D721Med (cell line): ENCODE data around the gene PLEKHG2.

Experiments used
- DNase-seq: peaks from one replicate; pipeline ENCODE4 v3.0.0; 2011; ENCODE audit warnings: low spot score; ENCODE audit not compliant: insufficient read length
- FAIRE-seq: peaks from 2 replicates; lab custom pipeline; 2011; peaks lifted over from hg19 to GRCh38; lab: Jason Lieb, UNC
- CTCF ChIP-seq: IDR thresholded peaks from 2 replicates; pipeline ENCODE4 v1.5.1; 2012; ENCODE audit warnings: mild to moderate bottlenecking, control low read depth; ENCODE audit not compliant: insufficient read depth; ENCODE audit errors: missing control alignments

Gene PLEKHG2

DNA sequence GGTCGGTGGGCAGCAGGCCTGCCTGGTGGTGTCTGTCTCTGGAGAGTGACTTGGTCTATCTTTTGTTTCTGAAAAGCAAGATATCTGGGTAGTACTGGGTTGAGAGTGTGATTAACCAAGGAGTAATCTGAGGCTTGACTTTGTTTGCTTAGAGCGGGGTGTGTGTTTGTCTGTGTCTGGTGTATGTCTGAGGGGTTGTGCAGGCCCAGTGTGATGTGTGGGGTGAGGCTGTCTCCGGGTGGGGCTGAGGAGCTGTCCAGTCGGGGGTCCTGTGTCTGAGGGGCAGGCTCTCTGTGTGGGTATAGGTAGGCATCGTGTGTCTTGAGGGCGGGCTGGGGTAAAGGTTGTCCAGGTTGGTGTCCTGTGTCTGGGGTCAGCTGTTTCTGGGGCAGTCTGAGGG lies 57.1 kb downstream of the PLEKHG2 start:
- no peak for DNase-seq
- no peak for FAIRE-seq
- no peak for TF ChIP-seq CTCF

DNA sequence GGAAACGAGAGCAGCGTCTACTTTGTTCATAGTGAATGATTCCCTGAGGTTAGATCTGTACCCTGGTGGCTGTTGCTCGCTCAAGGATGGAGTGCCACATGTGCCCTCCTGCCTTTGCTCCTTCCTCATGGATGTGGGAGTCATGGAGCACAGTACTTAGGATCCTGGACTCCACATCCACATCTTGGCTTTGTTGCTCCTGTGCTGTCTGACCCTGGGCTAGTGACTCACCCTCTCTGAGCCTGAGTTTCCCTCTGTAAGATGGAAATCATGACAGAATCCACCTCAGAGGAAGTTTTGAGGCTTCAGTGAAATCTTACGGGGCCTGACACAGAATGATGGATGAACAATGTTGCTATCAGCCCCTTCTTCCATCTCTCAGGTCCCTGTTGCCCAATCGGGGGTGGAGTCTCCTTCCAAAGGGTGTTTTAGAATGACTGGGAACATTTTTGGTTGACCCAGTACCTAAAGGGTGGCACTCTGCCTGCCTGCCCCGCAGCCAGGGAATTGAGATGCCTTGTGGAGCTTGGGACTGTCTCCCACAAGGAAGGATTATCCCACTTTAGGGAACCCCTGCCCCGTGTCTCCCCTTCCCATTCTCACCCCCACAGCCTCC lies 58.4 kb downstream of the PLEKHG2 start:
- FAIRE-seq (no peak), DNase-seq (no peak)
- TF ChIP-seq CTCF = no peak

- FAIRE-seq (no peak), DNase-seq (no peak)
- TF ChIP-seq CTCF = no peak
Observed at GRCh38 chr19:39471756-39472536, 59.5 kb downstream of the PLEKHG2 start.

DNA sequence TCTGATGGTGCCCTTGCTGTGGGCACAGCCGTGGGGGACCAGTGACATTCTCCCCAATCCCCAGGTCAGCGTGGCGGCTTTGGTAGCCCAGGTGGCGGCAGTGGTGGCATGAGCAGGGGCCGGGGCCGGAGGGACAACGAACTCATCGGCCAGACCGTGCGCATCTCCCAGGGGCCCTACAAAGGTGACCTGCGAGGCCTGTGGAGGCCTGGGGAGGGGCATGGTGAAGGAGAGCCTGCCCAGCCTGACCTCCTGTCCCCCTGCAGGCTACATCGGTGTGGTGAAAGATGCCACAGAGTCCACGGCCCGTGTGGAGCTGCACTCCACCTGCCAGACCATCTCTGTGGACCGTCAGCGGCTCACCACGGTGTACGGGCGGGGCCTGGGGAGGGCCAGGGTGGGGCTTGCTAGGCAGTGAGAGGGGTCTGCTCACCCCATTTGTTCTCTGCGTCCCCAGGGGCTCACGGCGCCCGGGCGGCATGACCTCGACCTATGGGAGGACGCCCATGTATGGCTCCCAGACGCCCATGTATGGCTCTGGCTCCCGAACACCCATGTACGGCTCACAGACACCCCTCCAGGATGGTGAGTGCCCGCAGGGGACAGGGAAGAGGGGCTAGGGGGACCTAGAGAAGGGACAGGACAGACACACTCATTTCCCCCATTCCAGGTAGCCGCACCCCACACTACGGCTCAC lies 60.4 kb downstream of the PLEKHG2 start:
- no peak for TF ChIP-seq CTCF
- no peak for FAIRE-seq
- DNase-seq = no peak

- TF ChIP-seq CTCF = no peak
- DNase-seq (no peak), FAIRE-seq (no peak)
Observed at GRCh38 chr19:39473443-39473960, 61.0 kb downstream of the PLEKHG2 start.

GRCh38 chr19:39474139-39474620 lies 61.7 kb downstream of the PLEKHG2 start:
- peak; percentile 76 for TF ChIP-seq CTCF
- peak; percentile 75 for DNase-seq
- no peak for FAIRE-seq
